Heart left ventricle (tissue), 16 donors: ENCODE data around the gene RDH16. TPM values are rescaled to one million over a fixed set of nuclear protein-coding genes. Genes with fewer than 3 reads are reported as not detected.
A peak's percentile ranks its signal among the peaks of the same experiment; 100 is the strongest.

Experiments used
- ATAC-seq, 4 donors: fragments of 200-7000 bp; cut with Tn5 transposase; one replicate each; pipeline ENCODE4 v1.9.1; 2020 to 2022; ENCODE audit warnings: moderate library complexity in 4 of 4, mild to moderate bottlenecking in 3 of 4, moderate number of reproducible peaks in 1 of 4
- DNase-seq, 5 donors: peaks; one replicate each; pipeline ENCODE4 v3.0.0-alpha.2; 2020
- H3K27ac ChIP-seq, 12 donors: fragments of 200-600 bp; sonication (generic) in 4 of 12; one replicate each; pipeline versions ENCODE4 v1.5.0 to v1.8.0; 2016 to 2022; ENCODE audit warnings: mild to moderate bottlenecking in 2 of 12
- H3K27me3 ChIP-seq, 9 donors: fragments of 200-600 bp; sonication (generic) in 2 of 9; one replicate each; pipeline versions ENCODE4 v1.5.1 to v1.8.0; 2016 to 2022; ENCODE audit warnings: mild to moderate bottlenecking in 3 of 9
- H3K36me3 ChIP-seq, 9 donors: fragments of 200-600 bp; sonication (generic) in 2 of 9; one replicate each; pipeline versions ENCODE4 v1.5.0 to v1.8.0; 2018 to 2022; ENCODE audit warnings: mild to moderate bottlenecking in 2 of 9
- H3K4me1 ChIP-seq, 12 donors: fragments of 200-600 bp; sonication (generic) in 4 of 12; one replicate each; pipeline versions ENCODE4 v1.5.0 to v1.8.0; 2016 to 2022; ENCODE audit warnings: mild to moderate bottlenecking in 3 of 12
- H3K4me3 ChIP-seq, 12 donors: fragments of 200-600 bp; sonication (generic) in 4 of 12; one replicate each; pipeline versions ENCODE4 v1.5.0 to v1.8.0; 2017 to 2022; ENCODE audit warnings: mild to moderate bottlenecking in 9 of 12, moderate library complexity in 4 of 12
- H3K9me3 ChIP-seq, 12 donors: fragments of 200-600 bp; sonication (generic) in 4 of 12; one replicate each; pipeline versions ENCODE4 v1.5.0 to v1.8.0; 2016 to 2022; ENCODE audit warnings: mild to moderate bottlenecking in 1 of 12
- POLR2A ChIP-seq, 2 donors: fragments of 450-650 bp; IDR thresholded peaks; one replicate each; pipeline ENCODE4 v1.6.1; 2017; ENCODE audit warnings: antibody characterized with exemption in 2 of 2, mild to moderate bottlenecking in 2 of 2, moderate library complexity in 2 of 2
- WGBS, 4 donors: extraction: QIAGEN DNeasy Blood & Tissue Kit in 2 of 4; methylation state at CpG; one replicate each; pipeline versions ENCODE4 v1.1.5 to v1.1.7; 2013 to 2018; 5-methylcytosine and 5-hydroxymethylcytosine counted together
- intact Hi-C, 10 donors: fragments of 100-400 bp; cut with DNase I; formaldehyde crosslinking; loops; one replicate each; pipeline versions ENCODE4 v1.11.1 to v1.14.2; 2022
- polyA plus RNA-seq, 2 donors: library from polyadenylated mRNA; stranded (reverse); fragments of 200-250 nt; gene quantifications; one replicate each; pipeline ENCODE4 v1.2.3, GENCODE V29; 2013
- total RNA-seq, 9 donors: library from RNA; depleted of rRNA in 2 of 9; stranded (reverse); fragments of >200 nt in 2 of 9; fragmentation: NEBNext Ultra II Directional in 3 of 9; extraction: Animal tissue kit (Norgen Biotek cat#: 25700) in 3 of 9; gene quantifications; one replicate each; pipeline versions ENCODE4 v1.1.0 to v1.2.4, GENCODE V29; 2016 to 2023
- TF ChIP-seq, protein P1 (sequence below), 12 donors: fragments of 200-600 bp; sonication (generic) in 4 of 12; IDR thresholded peaks; one replicate each; pipeline versions ENCODE4 v1.5.0 to v1.8.0; 2018 to 2022; ENCODE audit warnings: antibody characterized with exemption in 12 of 12, mild to moderate bottlenecking in 5 of 12
- donor health status: ischemic (EF 13 %, LVEDD 7.1; RV severe dilation, severe dysfunction).
- donor health status: healthy with polysubstance abuse.
- donor health status: DM: no; HTN: yes; CAD: no.
- donor health status: DM: no; HTN: no; CAD: no.
- donor health status: ischemic (EF 25% LVEDD 6.9; RV normal size, moderate dysfunction).
- donor health status: ischemic (EF 25% LVEDD 5.7; RV mildly dilated, moderate dysfunction).
- donor health status: healthy.
- donor health status: DM: yes; HTN: yes; CAD: no.
- donor health status: ischemic (EF 35%, LVEDD 5.7; RV mildly dilated, moderate dysfunction).
- donor health status: nonischemic (EF 11% LVEDD 7.7; RV severe dilation, severe dysfunction).
- donor health status: DM: yes; HTN: yes; CAD: no.
- donor health status: PGD.
- donor health status: ischemic (EF 29% LVEDD 5.4; RV normal size, mild dysfunction).
- donor health status: nonischemic (EF 23%, LVEDD 6.1; RV moderate dilation, normal function).

Gene RDH16
- total and polyA plus RNA-seq, 11 donors: 0.06 to 0.54 (median 0.16) TPM; not detected in 2

- Histone ChIP-seq H3K27me3 (no peaks in the 10 kb centered on the region), H3K36me3 (peaks cover 0 to 53% (median 47%) of the 10 kb centered on the region in 9 donors), H3K4me3 (peak overlapping the region in 2 of 12 donors; percentile 98 to 100), H3K4me1 (peaks cover 0 to 32% (median 24%) of the 10 kb centered on the region in 12 donors), H3K9me3 (no peaks in the 10 kb centered on the region), H3K27ac (no peak overlapping the region)
- TF ChIP-seq POLR2A (IDR thresholded peaks at IDR 0.05): no peak
- TF ChIP-seq, protein P1, sequence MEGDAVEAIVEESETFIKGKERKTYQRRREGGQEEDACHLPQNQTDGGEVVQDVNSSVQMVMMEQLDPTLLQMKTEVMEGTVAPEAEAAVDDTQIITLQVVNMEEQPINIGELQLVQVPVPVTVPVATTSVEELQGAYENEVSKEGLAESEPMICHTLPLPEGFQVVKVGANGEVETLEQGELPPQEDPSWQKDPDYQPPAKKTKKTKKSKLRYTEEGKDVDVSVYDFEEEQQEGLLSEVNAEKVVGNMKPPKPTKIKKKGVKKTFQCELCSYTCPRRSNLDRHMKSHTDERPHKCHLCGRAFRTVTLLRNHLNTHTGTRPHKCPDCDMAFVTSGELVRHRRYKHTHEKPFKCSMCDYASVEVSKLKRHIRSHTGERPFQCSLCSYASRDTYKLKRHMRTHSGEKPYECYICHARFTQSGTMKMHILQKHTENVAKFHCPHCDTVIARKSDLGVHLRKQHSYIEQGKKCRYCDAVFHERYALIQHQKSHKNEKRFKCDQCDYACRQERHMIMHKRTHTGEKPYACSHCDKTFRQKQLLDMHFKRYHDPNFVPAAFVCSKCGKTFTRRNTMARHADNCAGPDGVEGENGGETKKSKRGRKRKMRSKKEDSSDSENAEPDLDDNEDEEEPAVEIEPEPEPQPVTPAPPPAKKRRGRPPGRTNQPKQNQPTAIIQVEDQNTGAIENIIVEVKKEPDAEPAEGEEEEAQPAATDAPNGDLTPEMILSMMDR (IDR thresholded peaks at IDR 0.05): no peak
- DNase-seq (no peak), ATAC-seq (no peak)
- WGBS, 4 donors: 74 to 87% (median 80%) methylated on average over 2 to 6 of the region's 6 CpGs
- intact Hi-C loops: loop anchor here in 9 of 10 donors (5.0 to 10.0 kb wide), 6 partner anchors 57 to 247 kb away; partner anchors contain the start of genes STAT6 (in 4 of the 9) and HSD17B6 (in 2 of the 9)
Measured at GRCh38 chr12:57004651-57005050, 47.2 kb upstream of the RDH16 start.

GRCh38 chr12:57003395-57003794, 46.0 kb upstream of the RDH16 start:
- intact Hi-C loops: loop anchor here in 8 of 10 donors (5.0 to 10.0 kb wide), 4 partner anchors 56 to 246 kb away; partner anchors contain the start of gene HSD17B6 (in 2 of the 8)
- ATAC-seq (no peak), DNase-seq (no peak)
- Histone ChIP-seq H3K4me3 (no peak overlapping the region), H3K27ac (no peak overlapping the region), H3K36me3 (peaks cover 0 to 64% (median 47%) of the 10 kb centered on the region in 9 donors), H3K27me3 (no peaks in the 10 kb centered on the region), H3K4me1 (peaks cover 0 to 44% (median 24%) of the 10 kb centered on the region in 12 donors), H3K9me3 (no peaks in the 10 kb centered on the region)
- TF ChIP-seq, protein P1 (IDR thresholded peaks at IDR 0.05): no peak
- no peak for TF ChIP-seq POLR2A (IDR thresholded peaks at IDR 0.05)
- 89 to 94% (median 91%) methylated on average over 9 to 13 of the region's 13 CpGs for WGBS, 4 donors

- intact Hi-C loops: loop anchor here in 8 of 10 donors (5.0 to 10.0 kb wide), 4 partner anchors 54 to 244 kb away; partner anchors contain the start of gene HSD17B6 (in 2 of the 8)
- no peak for TF ChIP-seq POLR2A (IDR thresholded peaks at IDR 0.05)
- TF ChIP-seq, protein P1 (IDR thresholded peaks at IDR 0.05): peak; percentile 55 to 79 (median 68)
- H3K9me3 ChIP-seq: no peaks in the 10 kb centered on the region
- H3K27me3 ChIP-seq: no peaks in the 10 kb centered on the region
- H3K27ac ChIP-seq: no peak overlapping the region
- ATAC-seq (peak in 3 of 4 donors; percentile 22 to 52 (median 30)), DNase-seq (peak; percentile 61 to 78 (median 63))
- 36 to 41% (median 38%) methylated on average over 13 of the region's 13 CpGs for WGBS, 4 donors
- H3K4me3 ChIP-seq: no peak overlapping the region
- H3K4me1 ChIP-seq: peaks cover 0 to 40% (median 20%) of the 10 kb centered on the region in 12 donors
- H3K36me3 ChIP-seq: peaks cover 0 to 73% (median 47%) of the 10 kb centered on the region in 9 donors
Measured at GRCh38 chr12:57001448-57001906, 44.1 kb upstream of the RDH16 start.

DNA sequence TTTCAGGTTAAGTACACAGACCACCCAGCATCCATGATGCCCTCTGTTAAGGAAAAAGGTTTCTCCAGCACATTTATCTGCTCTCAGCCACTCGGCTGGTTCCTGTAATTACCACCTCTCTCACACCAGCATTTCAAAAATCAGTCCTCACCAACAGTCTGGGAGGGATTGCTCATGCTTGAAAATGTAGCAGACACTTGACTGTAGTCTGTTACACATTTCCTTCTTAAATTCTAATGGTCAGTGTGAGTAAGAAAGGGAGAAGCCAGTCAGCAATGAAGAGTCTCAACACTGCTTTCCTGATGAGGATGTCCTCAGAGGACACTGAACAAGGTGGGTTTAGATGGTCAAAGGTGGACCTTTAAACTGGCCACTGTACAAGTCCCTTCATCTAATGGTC, 43.0 kb upstream of the RDH16 start:
- DNase-seq (no peak), ATAC-seq (no peak)
- Histone ChIP-seq H3K4me3 (no peak overlapping the region), H3K4me1 (peaks cover 0 to 36% (median 17%) of the 10 kb centered on the region in 12 donors), H3K9me3 (no peaks in the 10 kb centered on the region), H3K27me3 (no peaks in the 10 kb centered on the region), H3K27ac (no peak overlapping the region), H3K36me3 (peaks cover 0 to 73% (median 47%) of the 10 kb centered on the region in 9 donors)
- WGBS, 4 donors: 69 to 75% (median 74%) methylated on average over 1 of the region's 1 CpG
- TF ChIP-seq, protein P1 (IDR thresholded peaks at IDR 0.05): no peak
- TF ChIP-seq POLR2A (IDR thresholded peaks at IDR 0.05): no peak
- intact Hi-C loops: loop anchor here in 8 of 10 donors (5.0 to 10.0 kb wide), 4 partner anchors 53 to 243 kb away; partner anchors contain the start of gene HSD17B6 (in 2 of the 8)
